GM12891 (cell line): ENCODE data around the gene NEK3.
"Not testable (repeated sequence)": the region's sequence is repeated elsewhere in the genome, so short reads cannot be mapped to it uniquely, and the experiment has no call there.

ENCODE experiments used
- POLR2A ChIP-seq: IDR thresholded peaks from 2 replicates; pipeline ENCODE4 v1.6.1; 2011; ENCODE audit warnings: low read depth, low read length, control low read depth
- POLR2AphosphoS5 ChIP-seq: IDR thresholded peaks from 2 replicates; pipeline ENCODE4 v1.6.1; 2011; ENCODE audit warnings: low read depth, low read length, control low read depth

DNA sequence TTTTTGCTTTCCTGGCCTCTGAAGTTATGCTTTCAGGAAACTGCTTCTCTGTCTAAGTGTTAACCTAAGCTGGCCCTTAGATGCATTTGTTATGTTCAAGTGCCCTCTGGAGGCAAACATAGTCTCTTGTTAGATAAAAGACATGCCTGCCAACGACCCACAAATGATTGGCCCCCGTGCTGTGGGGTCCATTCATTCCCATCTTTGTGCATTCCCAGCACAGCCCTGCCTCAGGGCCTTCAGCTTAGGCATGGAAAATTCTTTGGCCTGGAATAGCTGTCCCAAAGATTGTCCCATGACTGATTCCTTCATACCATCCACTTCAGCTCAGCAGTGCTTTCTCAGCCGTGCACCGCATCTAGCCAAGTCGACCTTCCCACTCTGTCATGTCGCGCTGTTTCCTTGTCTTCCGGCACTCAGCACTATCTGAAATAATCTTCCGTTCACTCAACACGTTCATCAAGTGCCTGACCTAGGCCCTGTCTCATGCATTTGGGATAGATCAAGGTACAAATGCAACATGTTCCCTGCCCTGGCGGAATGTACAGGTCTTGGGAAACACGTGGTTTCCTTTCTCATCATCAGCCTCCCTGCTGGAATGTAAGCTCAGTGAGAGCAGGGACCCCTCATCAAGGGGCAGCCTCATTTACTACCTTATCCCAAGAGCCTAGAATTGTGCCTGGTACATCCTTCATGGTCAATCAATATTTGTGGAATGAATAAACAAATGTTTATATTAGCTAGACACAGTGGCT is 42.2 kb upstream of the NEK3 start:
- not testable (repeated sequence) for TF ChIP-seq POLR2AphosphoS5, POLR2A
